ENCODE data around the gene TENM4. TPM values are rescaled to one million over a fixed set of nuclear protein-coding genes. Genes with fewer than 3 reads are reported as not detected.

Gene TENM4
- polyA plus RNA-seq, 1 experiment = 5.5 TPM

GRCh38 chr11:79485694-79486093, 44.9 kb upstream of the TENM4 start:
- Histone ChIP-seq H3K9me3 (ENCODE audit: control insufficient read depth, insufficient read depth, low read length) (no peaks in the 10 kb centered on the region), H3K27ac (ENCODE audit: low read depth, low read length) (no peak overlapping the region), H3K27me3 (ENCODE audit: control insufficient read depth, insufficient read depth, low read length) (peaks cover 5% of the 10 kb centered on the region), H3K4me3 (ENCODE audit: low read depth, low read length) (no peak overlapping the region)
- POLR2A ChIA-PET = no interaction called here
- CTCF ChIA-PET = interaction anchor here (0.8 to 1.0 kb wide), 2 partner anchors 9 to 840 kb away, joined by 3 read pairs; no protein-coding TSS in a partner anchor
- no peak for TF ChIP-seq CTCF (IDR thresholded peaks at IDR 0.05; ENCODE audit: low read depth, low read length)
- no peak for DNase-seq (ENCODE audit: low read depth, low spot score)

- no peak overlapping the region for H3K27ac ChIP-seq (ENCODE audit: low read depth, low read length)
- ChIA-PET CTCF (no interaction called here), POLR2A (no interaction called here)
- H3K4me3 ChIP-seq (ENCODE audit: low read depth, low read length) = no peak overlapping the region
- no peak for TF ChIP-seq CTCF (IDR thresholded peaks at IDR 0.05; ENCODE audit: low read depth, low read length)
- DNase-seq (ENCODE audit: low read depth, low spot score) = no peak
- H3K9me3 ChIP-seq (ENCODE audit: control insufficient read depth, insufficient read depth, low read length) = no peaks in the 10 kb centered on the region
- H3K27me3 ChIP-seq (ENCODE audit: control insufficient read depth, insufficient read depth, low read length) = peaks cover 3% of the 10 kb centered on the region
Measured at GRCh38 chr11:79484872-79485271, 44.0 kb upstream of the TENM4 start.

GRCh38 chr11:79482800-79483199, 42.0 kb upstream of the TENM4 start:
- Histone ChIP-seq H3K27me3 (ENCODE audit: control insufficient read depth, insufficient read depth, low read length) (peaks cover 7% of the 10 kb centered on the region), H3K9me3 (ENCODE audit: control insufficient read depth, insufficient read depth, low read length) (no peaks in the 10 kb centered on the region), H3K27ac (ENCODE audit: low read depth, low read length) (no peak overlapping the region), H3K4me3 (ENCODE audit: low read depth, low read length) (no peak overlapping the region)
- ChIA-PET CTCF (interaction anchor here (2.5 kb wide), 1 partner anchor 10 kb away, joined by 21 read pairs; no protein-coding TSS in a partner anchor), POLR2A (no interaction called here)
- TF ChIP-seq CTCF (IDR thresholded peaks at IDR 0.05; ENCODE audit: low read depth, low read length) = no peak
- no peak for DNase-seq (ENCODE audit: low read depth, low spot score)

- H3K9me3 ChIP-seq (ENCODE audit: control insufficient read depth, insufficient read depth, low read length) = no peaks in the 10 kb centered on the region
- no peak overlapping the region for H3K4me3 ChIP-seq (ENCODE audit: low read depth, low read length)
- ChIA-PET POLR2A (no interaction called here), CTCF (interaction anchor here (0.6 to 2.5 kb wide), 2 partner anchors 11 to 30 kb away, joined by 4 to 21 read pairs; no protein-coding TSS in a partner anchor)
- DNase-seq (ENCODE audit: low read depth, low spot score) = no peak
- H3K27me3 ChIP-seq (ENCODE audit: control insufficient read depth, insufficient read depth, low read length) = peaks cover 7% of the 10 kb centered on the region
- no peak overlapping the region for H3K27ac ChIP-seq (ENCODE audit: low read depth, low read length)
- no peak for TF ChIP-seq CTCF (IDR thresholded peaks at IDR 0.05; ENCODE audit: low read depth, low read length)
Measured at GRCh38 chr11:79481795-79482194, 41.0 kb upstream of the TENM4 start.

GRCh38 chr11:79480864-79481263, 40.0 kb upstream of the TENM4 start:
- no peak for DNase-seq (ENCODE audit: low read depth, low spot score)
- CTCF ChIA-PET = interaction anchor here (0.5 to 3.9 kb wide), 2 partner anchors 13 to 170 kb away, joined by 3 to 17 read pairs; no protein-coding TSS in a partner anchor
- POLR2A ChIA-PET = no interaction called here
- H3K27ac ChIP-seq (ENCODE audit: low read depth, low read length) = no peak overlapping the region
- TF ChIP-seq CTCF (IDR thresholded peaks at IDR 0.05; ENCODE audit: low read depth, low read length) = no peak
- H3K9me3 ChIP-seq (ENCODE audit: control insufficient read depth, insufficient read depth, low read length) = no peaks in the 10 kb centered on the region
- no peak overlapping the region for H3K4me3 ChIP-seq (ENCODE audit: low read depth, low read length)
- H3K27me3 ChIP-seq (ENCODE audit: control insufficient read depth, insufficient read depth, low read length) = peaks cover 7% of the 10 kb centered on the region
